Left colon (tissue), 2 donors: ENCODE data around the gene CHSY3. TPM values are rescaled to one million over a fixed set of nuclear protein-coding genes. Genes with fewer than 3 reads are reported as not detected.
A peak's percentile ranks its signal among the peaks of the same experiment; 100 is the strongest.

Source experiments
- ATAC-seq: fragments of 200-7000 bp; cut with Tn5 transposase; one replicate; pipeline ENCODE4 v1.9.1; 2020; ENCODE audit warnings: mild to moderate bottlenecking, moderate library complexity
- DNase-seq, 2 donors: peaks; one replicate each; pipeline ENCODE4 v3.0.0-alpha.2; 2020
- intact Hi-C, 2 donors: fragments of 100-400 bp; cut with DNase I in 1 of 2; cut with micrococcal nuclease in 1 of 2; formaldehyde crosslinking; loops; one replicate each; pipeline versions ENCODE4 v1.11.2 to v1.14.0; 2022; cut with DNase I, micrococcal nuclease
- long read RNA-seq: library from polyadenylated mRNA; unstranded; transcript quantifications from one replicate; pipeline ENCODE4 v2.0.0, GENCODE V29; 2021
- total RNA-seq, 2 donors: library from RNA; stranded (reverse); fragmentation: NEBNext Ultra II Directional; extraction: Animal tissue kit (Norgen Biotek cat#: 25700); gene quantifications; one replicate each; pipeline ENCODE4 v1.2.1, GENCODE V29; 2021
- donor health status: DM: no; HTN: no; CAD: no.
- donor health status: DM: yes; HTN: yes; CAD: no.

Gene CHSY3
- under 1 TPM; 0.52 to 0.67 TPM for total RNA-seq
- long read RNA-seq = 0 reads

DNA sequence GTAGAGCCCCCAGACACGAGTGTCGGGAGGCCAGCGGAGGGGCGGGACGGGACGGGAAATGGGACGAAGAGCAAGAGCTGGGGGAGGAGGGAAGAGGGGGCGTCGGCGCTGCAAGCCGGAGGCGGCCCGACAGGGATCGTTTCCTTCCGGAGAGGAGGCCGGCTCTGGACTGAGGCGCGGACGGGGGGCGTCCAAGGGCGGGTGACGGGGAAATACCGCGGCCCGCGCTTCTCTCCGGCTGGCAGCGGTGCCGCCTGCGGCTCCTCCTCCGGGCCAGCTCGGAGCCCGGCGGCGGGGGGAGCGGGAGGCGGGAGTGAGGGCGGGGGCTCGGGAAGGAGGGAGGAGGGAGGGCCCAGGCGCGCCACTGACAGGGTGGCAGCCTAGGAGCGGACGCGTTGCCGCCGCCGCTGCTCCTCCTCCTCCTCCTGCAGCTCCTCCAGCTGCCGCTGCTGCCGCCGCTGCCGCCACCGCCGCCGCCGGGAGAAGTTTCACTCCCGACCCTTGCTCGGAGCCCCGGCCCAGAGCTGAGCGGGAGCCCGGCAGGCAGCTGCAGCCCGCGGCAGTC, at the start of gene CHSY3:
TSS of gene CHSY3 (plus strand) at position 364 of the 565 bp plus-strand sequence.
- ATAC-seq = peak; percentile 98
- DNase-seq = peak; percentile 77 to 81
- intact Hi-C loops = no loop called here

GRCh38 chr5:129856325-129856724, 47.9 kb upstream of the CHSY3 start:
- DNase-seq (no peak), ATAC-seq (no peak)
- intact Hi-C loops = no loop called here

DNA sequence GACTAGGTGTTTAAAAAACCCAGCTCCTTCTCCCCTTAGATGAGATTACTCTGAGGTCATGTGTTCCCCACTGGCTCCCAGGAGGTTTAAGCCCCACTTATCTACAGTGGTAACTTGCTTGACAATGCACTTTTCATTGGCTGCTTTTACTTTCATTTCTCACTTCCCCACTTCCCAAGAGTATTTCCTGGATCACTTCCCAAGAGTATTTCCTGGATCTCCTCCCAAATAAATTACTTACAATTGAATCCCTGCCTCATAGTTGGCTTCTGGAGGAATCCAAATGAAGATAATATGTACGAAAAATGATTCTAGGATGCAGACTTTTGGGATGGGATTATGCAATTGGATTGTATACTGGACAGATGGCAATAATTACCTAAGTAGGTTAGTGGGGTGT, 47.1 kb upstream of the CHSY3 start:
- ATAC-seq = no peak
- DNase-seq = no peak
- intact Hi-C loops = no loop called here

DNA sequence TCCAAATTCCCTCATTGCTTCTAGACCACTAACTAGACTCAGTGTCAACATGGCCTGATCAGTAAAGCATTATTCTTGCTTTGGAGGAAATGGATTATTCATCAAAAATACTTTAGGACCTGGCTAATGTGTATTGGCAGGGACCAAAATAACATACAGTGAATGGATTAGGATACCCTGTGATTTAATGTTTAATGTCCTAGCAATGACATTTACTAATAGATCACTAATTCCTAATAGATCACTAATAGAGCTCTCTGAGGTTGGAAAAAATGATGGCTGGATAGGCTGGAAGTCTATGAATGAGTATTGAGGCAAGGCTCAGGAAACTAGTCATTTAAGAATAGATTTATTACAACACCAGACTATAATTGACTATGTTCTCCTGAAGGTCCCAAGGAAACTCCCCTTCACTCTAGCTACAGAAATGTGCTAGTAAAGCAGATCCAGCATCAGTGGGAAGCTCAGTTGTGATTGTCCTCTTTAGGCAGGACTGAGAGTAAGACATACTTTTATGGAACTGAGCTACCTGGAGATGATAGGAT, 46.1 kb upstream of the CHSY3 start:
- DNase-seq (no peak), ATAC-seq (no peak)
- intact Hi-C loops = no loop called here

DNA sequence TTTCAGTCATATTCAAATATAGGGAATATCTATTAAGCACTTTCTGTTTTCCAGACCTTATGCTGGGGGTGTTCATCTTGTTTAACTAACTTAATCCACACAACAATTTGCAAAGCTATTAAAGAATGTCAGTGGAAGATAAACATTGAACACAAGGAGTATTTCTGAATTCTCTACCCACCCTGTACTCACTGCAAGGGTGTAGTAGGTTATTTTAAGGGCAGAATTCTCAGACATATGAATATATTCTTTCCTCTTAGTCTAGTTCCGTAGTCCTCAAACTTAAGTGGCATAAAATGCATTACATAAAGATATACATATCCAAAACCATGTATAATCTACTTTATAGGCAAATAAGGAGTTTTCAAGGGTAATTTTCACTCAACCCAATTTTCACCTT, 19.9 kb upstream of the CHSY3 start:
- DNase-seq (no peak), ATAC-seq (no peak)
- intact Hi-C loops = no loop called here

DNA sequence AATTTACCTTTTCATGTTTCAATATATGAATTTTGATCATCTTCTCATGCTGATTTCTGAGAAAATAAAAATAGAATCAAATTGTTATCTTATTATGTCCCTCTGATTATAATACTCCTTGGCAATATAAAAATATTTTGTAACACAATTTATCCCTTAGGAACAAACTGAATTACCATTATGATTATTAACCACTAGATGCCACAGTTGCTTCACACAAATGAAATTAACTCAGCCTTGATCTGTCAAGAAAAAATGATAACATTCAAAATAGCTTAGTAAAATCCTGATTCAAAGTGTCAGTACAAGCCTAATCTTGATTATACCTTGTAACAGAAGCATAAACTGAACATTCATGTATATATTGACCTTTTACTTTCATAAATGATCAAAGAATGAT, 4.8 kb upstream of the CHSY3 start:
- DNase-seq (no peak), ATAC-seq (no peak)
- intact Hi-C loops = no loop called here

DNA sequence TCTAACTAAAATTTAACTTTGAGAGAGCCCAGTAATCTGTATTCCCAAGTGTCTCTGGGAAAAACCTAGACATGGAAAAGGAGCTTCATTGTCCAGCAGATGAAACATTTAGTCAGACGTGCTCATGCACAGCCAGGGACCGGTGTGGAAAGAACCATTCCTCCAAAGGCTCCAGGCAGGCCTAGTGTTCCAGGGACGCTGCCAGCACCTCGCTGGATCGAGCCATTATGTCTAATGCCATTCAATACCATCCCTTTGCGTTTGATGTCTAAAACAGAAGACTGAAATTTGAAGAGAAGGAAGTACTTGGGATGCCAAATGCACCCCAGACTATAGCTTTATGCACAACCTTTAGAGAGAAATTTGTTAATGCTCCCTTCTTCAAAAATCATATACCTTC, 1.4 kb upstream of the CHSY3 start:
- no peak for DNase-seq
- no peak for ATAC-seq
- intact Hi-C loops = no loop called here

DNA sequence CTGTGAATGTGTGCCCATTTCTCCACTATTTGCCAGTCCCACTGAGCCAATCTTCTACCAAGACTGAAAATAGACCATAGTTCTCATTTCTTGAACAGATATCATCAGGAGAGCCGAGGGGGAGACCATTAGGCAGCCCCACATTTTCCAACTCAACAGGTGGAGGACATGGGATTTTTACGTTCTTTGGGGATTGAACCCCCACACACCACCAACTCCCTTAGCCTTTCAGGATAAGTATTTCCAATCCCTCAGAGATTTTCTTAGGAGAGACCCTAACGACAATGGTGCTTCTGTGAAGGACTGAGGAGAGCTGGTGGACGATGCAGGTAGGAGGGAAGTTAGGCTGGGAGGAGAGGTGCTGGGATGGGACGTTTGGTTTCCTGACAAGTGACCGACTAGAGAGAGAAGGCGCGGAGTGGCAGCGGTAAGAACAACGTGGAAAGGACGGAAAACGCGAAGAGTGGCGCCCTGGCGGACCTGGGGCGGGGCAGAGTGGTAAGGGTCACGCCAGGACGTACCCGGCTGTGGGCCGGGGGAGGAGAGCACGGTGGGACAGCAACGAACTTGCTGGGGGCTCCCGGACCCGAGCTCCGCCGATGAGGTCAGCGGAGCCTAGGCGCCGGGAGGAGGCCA, 681 bp upstream of the CHSY3 start:
- no peak for DNase-seq
- intact Hi-C loops = no loop called here
- peak; percentile 27 for ATAC-seq

GRCh38 chr5:129904667-129905472, 605 bp downstream of the CHSY3 start:
- intact Hi-C loops = no loop called here
- DNase-seq = peak in 1 of 2 donors; percentile 14

GRCh38 chr5:129905473-129906176, 1.4 kb downstream of the CHSY3 start:
- no peak for ATAC-seq
- peak in 1 of 2 donors; percentile 11 for DNase-seq
- intact Hi-C loops = no loop called here

More at GRCh38 chr5:129904667-129905472, 605 bp downstream of the CHSY3 start:
- peak; percentile 3 for ATAC-seq

DNA sequence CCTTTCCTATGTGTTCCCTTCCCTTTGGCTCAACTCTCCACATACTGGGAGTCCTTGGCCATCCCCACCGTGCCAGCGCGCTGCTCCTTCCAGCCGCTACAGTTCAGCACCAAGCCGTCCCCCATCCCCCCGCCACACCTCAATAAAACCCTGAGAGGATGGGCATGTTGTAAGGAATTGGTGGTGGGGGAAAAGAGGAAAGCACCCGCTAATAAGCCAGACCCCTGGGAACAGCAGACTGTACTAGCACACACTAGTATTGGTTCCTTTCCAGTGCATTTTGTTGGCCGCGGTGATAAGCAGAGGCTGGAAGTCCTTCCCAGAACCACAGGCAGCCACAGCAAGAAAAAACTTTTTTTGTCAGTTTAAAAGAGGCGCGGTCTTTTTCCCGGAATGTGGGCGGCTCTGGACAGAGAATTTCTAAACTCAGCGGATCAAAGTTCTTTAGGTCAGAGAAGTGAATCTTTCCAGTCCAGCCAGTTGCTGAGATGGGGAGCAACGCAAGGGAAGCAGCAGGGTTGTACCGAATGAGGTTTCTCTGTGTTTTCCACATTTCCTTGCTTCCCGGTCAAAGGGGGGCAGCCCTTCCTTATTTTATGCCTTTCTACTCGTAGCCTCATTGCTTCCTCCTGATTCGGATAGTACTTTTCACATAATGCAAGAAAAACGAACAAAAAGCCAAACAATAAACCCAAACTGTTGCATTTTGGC, 2.1 kb downstream of the CHSY3 start:
- peak; percentile 6 to 29 for DNase-seq
- ATAC-seq = no peak
- intact Hi-C loops = no loop called here

DNA sequence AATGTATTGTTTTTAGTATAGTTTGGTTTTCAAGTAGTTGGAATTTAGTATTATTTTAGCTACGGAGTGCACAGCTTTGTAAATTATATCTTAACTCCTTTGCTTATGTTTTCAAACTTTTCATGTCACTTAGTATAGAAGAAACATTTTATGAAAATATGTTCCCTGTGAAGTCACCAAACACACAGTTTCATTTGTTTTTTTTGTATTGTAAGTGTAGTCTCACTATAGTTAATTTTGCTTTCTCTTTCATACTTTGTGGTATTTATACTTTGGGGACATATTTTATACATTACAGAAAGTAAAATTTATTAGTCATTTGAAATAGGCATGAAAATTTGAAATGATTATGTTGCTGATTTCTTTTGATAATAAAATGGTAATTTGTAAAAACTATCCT, 5.0 kb downstream of the CHSY3 start:
- intact Hi-C loops = no loop called here
- no peak for ATAC-seq
- DNase-seq = no peak

GRCh38 chr5:129912601-129913255, 8.5 kb downstream of the CHSY3 start:
- intact Hi-C loops = no loop called here
- no peak for ATAC-seq

GRCh38 chr5:129915415-129915814, 11.2 kb downstream of the CHSY3 start:
- ATAC-seq (no peak), DNase-seq (no peak)
- intact Hi-C loops = no loop called here

More at GRCh38 chr5:129912601-129913255, 8.5 kb downstream of the CHSY3 start:
- no peak for DNase-seq

DNA sequence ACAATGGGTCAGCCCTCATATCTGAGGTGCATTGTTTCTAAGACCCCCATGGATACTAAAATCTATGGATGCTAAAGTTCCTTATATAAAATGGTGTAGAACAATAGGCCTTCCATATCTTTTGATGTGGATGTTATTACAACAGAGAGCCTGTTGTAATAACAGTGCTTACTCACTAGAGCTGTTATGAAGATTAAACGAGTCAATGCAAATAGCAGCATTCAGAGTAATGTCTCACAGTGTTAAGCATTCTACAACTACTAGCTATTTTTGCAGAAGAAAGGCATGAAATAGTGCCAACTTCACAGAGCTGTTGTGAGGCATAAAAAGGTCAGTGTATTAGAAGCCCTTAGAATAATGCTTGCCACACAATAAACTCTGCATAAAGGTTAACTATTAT, 13.0 kb downstream of the CHSY3 start:
- ATAC-seq (no peak), DNase-seq (no peak)
- intact Hi-C loops = no loop called here

DNA sequence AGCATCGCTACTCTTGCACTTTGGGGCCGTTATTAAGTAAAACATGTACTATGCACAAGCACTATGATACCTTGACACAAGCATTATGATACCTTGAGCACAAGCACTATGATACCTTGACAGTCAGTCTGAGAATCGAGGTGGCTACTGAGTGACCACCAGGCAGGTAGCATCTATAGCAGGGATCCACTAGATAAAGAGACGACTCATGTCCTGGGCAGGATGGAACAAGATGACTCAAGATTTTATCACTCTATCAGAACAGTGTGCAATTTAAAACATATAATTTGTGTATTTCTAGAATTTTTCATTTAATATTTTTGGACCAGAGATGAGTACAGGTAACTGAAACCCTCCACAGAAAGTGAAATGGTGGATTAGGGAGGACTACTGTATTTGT, 16.9 kb downstream of the CHSY3 start:
- intact Hi-C loops = no loop called here
- no peak for ATAC-seq
- DNase-seq = no peak

GRCh38 chr5:129930221-129930620, 26.0 kb downstream of the CHSY3 start:
- DNase-seq = no peak
- ATAC-seq = no peak
- intact Hi-C loops = no loop called here

GRCh38 chr5:129935626-129936025, 31.4 kb downstream of the CHSY3 start:
- ATAC-seq (no peak), DNase-seq (no peak)
- intact Hi-C loops = no loop called here
